HTR-8/SVneo (cell line): Measurements from ENCODE around the gene LHPP.
"Not testable (repeated sequence)": the region's sequence is repeated elsewhere in the genome, so short reads cannot be mapped to it uniquely, and the experiment has no call there.

Experiments used
- DNase-seq: peaks from one replicate; pipeline ENCODE4 v3.0.0; 2011; ENCODE audit warnings: low spot score, mixed read lengths; ENCODE audit not compliant: insufficient read length
- FAIRE-seq: peaks from 2 replicates; lab custom pipeline; 2011; peaks lifted over from hg19 to GRCh38; lab: Jason Lieb, UNC

LHPP gene, protein sequence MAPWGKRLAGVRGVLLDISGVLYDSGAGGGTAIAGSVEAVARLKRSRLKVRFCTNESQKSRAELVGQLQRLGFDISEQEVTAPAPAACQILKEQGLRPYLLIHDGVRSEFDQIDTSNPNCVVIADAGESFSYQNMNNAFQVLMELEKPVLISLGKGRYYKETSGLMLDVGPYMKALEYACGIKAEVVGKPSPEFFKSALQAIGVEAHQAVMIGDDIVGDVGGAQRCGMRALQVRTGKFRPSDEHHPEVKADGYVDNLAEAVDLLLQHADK

GRCh38 chr10:124461642-124462347 lies at the start of gene LHPP:
LHPP (plus strand) TSS chr10:124461823; CDS start chr10:124461863, 40 bp downstream.
- no peak for FAIRE-seq
- peak; percentile 70 for DNase-seq

- FAIRE-seq = no peak
- DNase-seq = no peak
Observed at GRCh38 chr10:124414076-124414475, 47.5 kb upstream of the LHPP start.

- DNase-seq (no peak), FAIRE-seq (no peak)
Observed at GRCh38 chr10:124415210-124415609, 46.4 kb upstream of the LHPP start.

DNA sequence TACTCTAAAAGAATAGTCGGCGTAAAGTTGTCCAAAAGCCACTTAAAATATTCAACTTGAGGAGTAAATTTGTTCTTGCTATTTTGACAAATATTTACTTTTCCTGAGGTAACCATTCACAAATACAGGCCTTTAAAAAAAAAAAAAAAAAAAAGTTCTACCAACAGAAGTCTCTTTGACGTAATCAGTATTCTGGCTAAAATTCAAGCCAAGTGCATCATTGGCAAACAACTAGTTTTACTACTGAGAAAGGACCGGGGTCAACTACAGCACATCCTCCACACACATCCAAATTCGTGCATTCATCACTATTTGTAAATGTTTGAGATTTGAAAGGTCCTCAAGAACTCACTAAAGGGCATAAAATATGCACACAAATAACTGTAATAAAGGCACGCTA lies 44.9 kb upstream of the LHPP start:
- FAIRE-seq = no peak
- DNase-seq = no peak

DNA sequence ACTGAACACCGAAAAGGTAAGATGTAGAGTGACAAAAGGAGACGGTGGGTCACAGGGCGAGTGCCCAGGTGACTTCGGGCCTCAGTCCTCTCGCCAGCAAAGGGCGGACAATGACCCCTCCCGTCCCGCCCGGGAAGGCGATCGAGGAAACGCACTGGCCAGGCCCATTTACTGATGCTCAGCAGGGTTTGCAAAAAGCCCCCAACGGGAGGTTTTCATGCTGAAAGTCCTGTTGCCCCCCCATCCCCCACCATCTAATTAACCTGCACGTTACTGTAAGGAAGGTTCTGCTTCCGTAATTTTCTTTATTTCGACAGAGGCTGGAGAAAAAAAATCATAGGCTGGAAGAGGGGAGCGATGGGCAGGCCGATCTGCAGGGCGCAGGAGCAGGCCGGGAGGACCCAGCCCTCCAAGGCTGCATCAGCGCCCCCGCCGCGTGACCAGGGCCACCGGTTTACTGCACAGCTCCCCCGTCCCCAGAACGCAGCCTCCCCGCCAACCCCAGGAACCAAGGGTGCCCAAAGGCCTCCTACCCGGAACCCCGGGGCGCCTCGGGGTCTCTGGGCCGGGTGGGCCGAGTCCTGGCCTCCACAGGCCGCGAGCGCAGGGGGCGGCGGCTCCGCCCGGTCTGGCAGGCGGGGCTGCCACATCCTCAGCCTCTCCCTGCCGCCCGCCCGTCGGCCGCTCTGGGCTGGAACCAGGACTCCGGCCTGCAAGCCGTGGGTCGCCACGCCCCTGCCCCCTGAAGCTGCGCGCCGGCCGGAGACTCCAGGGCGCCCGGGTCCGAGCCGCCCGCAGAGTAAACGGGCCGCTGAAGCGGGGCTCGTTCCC lies 43.5 kb upstream of the LHPP start:
- DNase-seq (peak; percentile 27), FAIRE-seq (no peak)

DNA sequence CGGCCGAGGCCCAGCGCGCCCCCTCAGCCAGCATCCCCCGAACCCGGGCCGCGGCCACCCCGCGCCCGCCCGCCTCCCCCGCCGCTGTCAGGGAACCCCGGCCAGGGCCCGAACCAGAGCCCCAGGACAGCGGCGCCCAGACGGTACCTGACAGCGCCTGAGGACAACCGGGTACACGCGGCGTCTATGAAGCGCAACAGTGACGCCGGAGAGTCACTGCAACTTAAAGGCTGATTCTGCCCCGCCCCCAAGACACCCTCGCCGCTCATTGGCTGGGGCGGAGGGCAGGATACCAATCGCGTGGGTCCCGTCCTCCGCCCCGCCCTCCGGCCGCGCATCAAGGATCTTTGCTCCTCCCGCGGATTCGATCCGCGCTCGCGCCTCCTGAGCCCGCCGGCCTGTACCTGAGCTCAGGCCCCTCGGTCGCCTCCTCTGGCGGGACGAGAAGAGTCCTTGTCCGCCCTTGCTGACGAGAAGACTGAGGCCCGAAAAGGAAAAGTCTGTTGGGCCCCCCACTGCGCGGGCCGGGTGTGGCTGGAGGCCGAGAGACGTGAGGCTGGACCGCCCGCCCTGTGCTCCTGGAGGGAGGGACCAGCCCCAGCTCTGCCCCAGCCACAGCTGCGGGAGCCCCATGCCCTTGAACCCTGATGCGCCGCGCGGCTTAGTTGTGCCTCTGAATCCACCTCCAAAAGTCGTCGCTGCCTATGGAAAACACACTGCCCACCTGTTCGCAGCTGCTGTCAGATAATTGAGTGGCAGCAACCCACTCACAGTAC lies 42.7 kb upstream of the LHPP start, which contains the start of gene OAT:
OAT (minus strand) TSS at position 198 of the 776 bp plus-strand sequence. CDS start 6,752 bp downstream, outside the sequence.
- DNase-seq (peak; percentile 91), FAIRE-seq (no peak)

GRCh38 chr10:124419635-124420034 lies 42.0 kb upstream of the LHPP start:
- FAIRE-seq (no peak), DNase-seq (no peak)

DNA sequence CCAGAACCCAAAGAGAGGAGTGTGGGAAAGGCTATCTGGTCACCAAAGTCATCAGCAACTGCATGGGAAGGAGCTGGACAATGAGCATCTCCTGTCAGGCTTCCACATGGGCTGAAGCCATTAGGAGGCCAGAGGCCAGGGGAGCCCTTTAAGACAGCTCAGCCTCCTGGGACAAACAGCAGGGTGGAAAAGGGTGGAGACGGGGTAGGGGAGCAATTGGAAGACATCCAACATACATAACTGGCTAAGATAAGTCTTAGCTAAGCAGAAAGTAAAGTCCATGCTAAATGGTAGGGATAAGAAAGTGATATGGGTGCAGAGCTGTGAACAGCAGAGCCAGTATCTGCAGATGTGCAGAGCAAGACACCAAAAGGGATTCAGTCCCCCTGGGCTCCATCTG lies 41.4 kb upstream of the LHPP start:
- FAIRE-seq (no peak), DNase-seq (no peak)

- no peak for FAIRE-seq
Observed at GRCh38 chr10:124422742-124423141, 38.9 kb upstream of the LHPP start.

GRCh38 chr10:124423813-124424212 lies 37.8 kb upstream of the LHPP start:
- FAIRE-seq (no peak), DNase-seq (no peak)

More at GRCh38 chr10:124422742-124423141, 38.9 kb upstream of the LHPP start:
- DNase-seq = no peak

GRCh38 chr10:124425227-124425962 lies 36.2 kb upstream of the LHPP start:
- DNase-seq = no peak
- no peak for FAIRE-seq

- FAIRE-seq (no peak), DNase-seq (no peak)
Observed at GRCh38 chr10:124428207-124428777, 33.3 kb upstream of the LHPP start.

GRCh38 chr10:124429576-124429975 lies 32.0 kb upstream of the LHPP start:
- DNase-seq (no peak), FAIRE-seq (no peak)

DNA sequence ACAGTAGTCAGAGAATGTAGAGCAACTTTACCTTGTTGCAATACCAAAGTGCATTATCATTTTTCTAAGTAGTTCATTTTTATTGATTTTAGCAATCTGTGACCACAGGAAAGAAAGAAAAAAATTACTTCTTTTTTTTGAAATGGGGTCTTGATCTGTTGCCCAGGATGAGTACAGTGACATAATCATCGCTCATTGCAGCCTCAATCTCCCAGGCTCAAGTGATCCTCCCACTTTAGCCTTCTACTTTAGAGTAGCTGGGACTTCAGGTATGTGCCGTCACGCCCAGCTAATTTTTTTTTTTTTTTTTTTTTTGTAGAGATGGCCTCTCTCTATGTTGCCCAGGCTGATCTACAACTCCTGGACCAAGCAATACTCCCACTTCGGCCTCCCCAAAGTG lies 31.5 kb upstream of the LHPP start:
- DNase-seq (no peak), FAIRE-seq (no peak)

DNA sequence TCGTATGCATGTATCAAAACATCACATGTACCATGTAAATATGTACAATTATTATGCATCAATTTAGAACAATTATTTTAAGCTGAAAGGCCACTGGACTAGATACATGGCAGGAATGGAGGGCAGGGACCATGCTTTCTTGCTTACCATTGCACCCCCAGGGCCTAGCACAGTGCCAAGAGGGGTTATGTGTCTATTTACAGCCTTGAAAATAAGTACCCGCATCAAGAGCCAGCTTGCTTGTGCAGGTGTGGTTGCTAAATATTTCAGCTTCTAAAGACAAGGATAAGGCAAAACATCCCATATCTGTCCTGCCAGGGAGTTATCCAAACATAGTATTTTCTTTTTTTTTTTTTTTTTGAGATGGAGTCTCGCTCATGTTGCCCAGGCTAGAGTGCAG lies 28.2 kb upstream of the LHPP start:
- no peak for FAIRE-seq

GRCh38 chr10:124435683-124436082 lies 25.9 kb upstream of the LHPP start:
- FAIRE-seq, DNase-seq: not testable (repeated sequence)

More for the DNA sequence above, 28.2 kb upstream of the LHPP start:
- DNase-seq = no peak

GRCh38 chr10:124436191-124436638 lies 25.4 kb upstream of the LHPP start:
- DNase-seq = no peak
- FAIRE-seq = no peak

- not testable (repeated sequence) for DNase-seq, FAIRE-seq
Observed at GRCh38 chr10:124441694-124442093, 19.9 kb upstream of the LHPP start.
